ENCODE measurements around the gene SLC35F2.
"Not testable (repeated sequence)": the region's sequence is repeated elsewhere in the genome, so short reads cannot be mapped to it uniquely, and the experiment has no call there.

Gene SLC35F2

DNA sequence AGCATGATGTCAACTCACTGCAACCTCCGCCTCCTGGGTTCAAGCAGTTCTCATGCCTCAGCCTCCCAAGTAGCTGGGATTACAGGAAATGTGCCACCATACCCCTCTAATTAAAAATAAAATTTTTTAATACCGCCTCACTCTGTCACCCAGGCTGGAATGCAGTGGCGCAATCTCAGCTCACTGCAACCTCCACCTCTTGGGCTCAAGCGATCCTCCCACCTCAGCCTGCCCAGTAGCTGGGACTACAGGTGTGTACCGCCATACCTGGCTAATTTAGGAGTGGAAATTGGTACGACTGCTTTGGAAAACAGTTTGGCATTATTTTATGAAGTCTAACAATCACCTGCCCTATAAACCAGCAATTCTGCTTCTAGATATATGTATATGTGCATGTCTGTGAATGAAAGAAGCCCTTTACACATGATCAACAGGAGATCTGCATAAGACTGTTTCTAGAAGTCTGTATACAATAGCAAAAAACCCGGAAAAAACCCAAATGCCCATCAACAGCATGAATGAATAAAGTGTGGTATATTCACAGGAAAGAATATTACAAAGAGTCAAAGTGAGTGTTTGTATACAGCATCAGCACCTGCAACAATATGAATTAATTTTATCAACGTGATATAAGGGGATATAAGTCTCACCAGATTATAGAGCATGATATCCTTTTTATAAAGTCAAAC is 16.0 kb downstream of the SLC35F2 start:
- DNase-seq (ENCODE audit: low read depth, low spot score): no peak

DNA sequence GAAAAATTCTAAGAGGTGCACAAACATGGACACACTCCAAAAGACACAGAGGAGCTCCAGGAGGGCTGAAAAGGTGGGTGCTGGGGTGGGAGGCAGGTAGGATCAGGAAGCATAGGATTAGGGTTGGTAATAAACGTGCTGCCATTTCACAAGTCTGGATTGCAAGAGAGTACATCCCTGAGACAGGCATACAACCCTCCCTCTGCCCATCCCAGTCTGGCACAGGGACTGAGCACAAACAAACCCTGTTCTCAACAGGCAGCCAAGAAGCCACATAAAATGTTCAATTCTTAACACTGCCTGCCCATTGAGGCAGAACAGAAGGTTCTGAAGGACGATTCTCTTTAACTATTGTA is 18.5 kb downstream of the SLC35F2 start:
- DNase-seq (ENCODE audit: low read depth, low spot score): no peak

GRCh38 chr11:107836851-107837250 is 21.7 kb downstream of the SLC35F2 start:
- DNase-seq (ENCODE audit: low read depth, low spot score): no peak

DNA sequence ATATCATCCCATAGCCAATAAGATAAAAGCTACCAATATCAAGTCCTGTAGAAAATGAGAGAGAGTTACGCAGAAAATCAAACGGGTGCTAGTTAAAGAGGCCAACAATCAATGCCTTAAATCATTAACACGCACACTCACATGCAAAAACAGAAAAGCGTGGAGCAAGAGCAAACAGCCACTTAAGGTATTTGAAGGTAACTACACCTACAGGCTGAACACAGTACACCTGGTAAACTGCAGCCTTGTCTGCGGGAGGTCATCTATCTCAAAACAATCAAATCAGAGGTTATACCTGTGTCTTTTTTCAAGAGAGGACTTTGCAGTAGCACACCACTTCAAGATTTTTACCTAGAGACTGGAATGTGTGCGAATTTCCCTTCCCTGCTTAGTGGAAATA is 23.6 kb downstream of the SLC35F2 start:
- DNase-seq (ENCODE audit: low read depth, low spot score): no peak

DNA sequence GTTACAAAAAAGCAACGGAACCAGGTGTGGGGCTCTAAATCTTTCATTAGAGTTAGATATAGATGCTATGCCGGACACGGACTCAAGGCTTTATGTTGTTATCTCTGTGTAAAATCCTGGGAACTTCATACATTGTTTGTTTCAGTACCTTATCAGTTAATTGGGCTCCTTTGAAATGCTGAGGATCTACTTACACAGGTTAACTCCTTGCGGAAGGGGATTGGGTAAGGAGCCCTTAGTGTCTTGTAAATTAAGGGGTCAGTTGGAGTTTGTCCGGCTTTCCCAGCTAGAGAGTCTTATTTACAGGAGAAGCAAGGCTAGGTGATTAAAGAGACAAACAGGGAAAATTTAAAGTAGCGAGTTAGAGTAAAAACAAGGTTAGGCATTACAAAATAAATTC is 24.7 kb downstream of the SLC35F2 start:
- DNase-seq (ENCODE audit: low read depth, low spot score): not testable (repeated sequence)

GRCh38 chr11:107830915-107831540 is 27.6 kb downstream of the SLC35F2 start:
- no peak for DNase-seq (ENCODE audit: low read depth, low spot score)

DNA sequence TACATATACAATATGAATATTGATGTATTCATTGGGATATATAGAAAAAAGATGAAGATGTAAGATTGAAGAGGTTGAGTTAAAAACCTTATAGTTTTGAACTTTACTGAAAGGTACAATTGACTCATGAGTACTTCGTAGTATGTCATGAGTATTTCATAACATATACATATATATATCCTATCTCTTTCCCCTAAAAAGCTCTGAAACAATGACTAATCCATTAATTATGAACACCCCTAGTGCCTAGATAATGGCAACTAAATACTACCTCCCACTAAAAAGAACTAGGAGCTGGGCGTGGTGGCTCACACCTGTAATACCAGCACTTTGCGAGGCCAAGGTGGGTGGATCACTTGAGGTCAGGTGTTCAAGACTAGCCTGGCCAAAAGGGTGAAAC is 31.5 kb downstream of the SLC35F2 start:
- DNase-seq (ENCODE audit: low read depth, low spot score): no peak

GRCh38 chr11:107825875-107826274 is 32.7 kb downstream of the SLC35F2 start:
- no peak for DNase-seq (ENCODE audit: low read depth, low spot score)

- DNase-seq (ENCODE audit: low read depth, low spot score): no peak
Observed at GRCh38 chr11:107824668-107825369, 33.8 kb downstream of the SLC35F2 start.

DNA sequence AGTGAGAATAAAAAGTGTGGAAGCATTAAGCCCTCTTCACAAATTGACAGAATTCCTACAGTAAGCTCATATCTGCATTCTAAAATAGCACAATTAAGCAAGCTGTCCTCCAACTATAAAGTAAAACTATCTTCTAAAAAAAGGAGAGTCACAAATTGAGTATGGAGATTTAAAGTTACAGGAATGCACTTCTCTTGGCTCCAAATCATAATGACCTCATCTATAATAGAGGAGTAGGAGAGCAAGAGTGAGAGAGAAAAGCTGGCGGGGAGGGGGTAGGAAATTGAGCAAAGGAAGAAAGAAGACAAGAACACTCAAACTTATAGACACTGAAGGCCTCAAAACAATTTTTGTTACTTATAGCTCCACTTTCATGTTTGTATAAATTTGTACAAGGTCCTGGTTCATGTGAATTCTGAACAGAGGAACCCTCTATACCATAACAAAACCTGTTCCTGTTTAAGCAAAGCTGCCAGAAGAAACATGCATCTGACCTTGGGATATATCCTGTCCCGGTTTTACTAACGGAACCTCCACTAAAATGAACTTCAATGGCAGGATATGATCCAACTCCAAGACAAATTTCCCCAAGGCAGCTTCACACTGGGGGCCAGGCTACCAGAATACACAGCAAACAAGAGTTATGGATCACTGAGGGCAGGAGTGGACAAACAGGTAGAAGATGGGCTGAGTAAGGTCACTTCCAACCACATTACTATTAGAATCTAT is 37.2 kb downstream of the SLC35F2 start:
- no peak for DNase-seq (ENCODE audit: low read depth, low spot score)

- DNase-seq (ENCODE audit: low read depth, low spot score): no peak
Observed at GRCh38 chr11:107819361-107820014, 39.1 kb downstream of the SLC35F2 start.

DNA sequence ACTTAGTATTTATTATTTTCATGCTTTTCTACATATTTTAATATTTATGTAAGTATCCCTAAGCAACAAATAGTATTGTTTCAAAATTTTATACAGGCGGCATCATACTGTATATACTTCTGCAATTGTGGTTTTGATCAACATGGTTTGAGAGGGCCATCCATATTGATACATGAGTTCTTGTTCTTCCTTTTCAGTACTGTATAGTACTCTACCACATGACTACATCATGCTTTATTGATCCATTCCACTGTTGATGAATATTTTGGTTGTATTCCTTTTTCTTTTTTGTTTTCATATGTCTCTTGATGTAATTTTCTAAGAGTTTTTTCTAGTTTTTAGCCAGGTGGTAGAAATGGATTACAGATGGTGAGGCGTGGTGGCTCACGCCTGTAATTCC is 40.1 kb downstream of the SLC35F2 start:
- DNase-seq (ENCODE audit: low read depth, low spot score): no peak

DNA sequence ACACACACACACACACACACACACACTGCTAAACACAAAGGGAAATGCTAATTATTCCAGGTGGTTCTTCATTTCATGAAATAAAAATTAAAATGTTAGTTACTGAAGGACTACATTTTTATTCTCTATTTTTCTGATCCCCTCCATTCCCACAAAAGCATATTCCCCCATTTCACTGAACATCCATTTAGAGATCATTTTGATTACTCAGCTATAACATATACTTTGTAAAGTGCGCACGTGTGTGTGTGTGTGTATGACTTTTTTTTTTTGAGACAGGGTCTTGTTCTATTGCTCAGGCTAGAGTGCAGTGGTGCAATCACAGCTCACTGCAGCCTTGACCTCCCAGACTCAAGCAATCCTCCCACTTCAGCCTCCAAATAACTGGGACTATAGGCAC is 42.6 kb downstream of the SLC35F2 start:
- DNase-seq (ENCODE audit: low read depth, low spot score): no peak

- DNase-seq (ENCODE audit: low read depth, low spot score): no peak
Observed at GRCh38 chr11:107810875-107811274, 47.7 kb downstream of the SLC35F2 start.

DNA sequence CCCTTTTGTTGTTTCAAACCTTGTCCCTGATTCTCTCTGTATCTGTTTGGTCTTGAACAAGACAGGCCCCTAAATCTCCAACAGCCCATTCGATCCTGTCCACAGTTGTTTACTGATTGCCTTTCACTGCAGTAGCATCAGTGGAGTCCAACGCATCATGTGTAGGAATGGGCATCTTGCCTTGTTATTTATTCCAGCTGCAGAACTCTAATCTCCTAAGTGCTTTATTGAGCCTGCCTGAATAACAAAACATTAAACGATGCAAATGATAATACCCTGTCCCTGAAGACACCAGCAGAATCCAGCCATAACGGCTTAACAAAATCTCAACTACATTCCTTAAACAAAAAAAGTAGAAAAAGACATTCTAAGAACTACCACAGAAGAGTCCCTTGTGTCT is 50.1 kb downstream of the SLC35F2 start:
- no peak for DNase-seq (ENCODE audit: low read depth, low spot score)

DNA sequence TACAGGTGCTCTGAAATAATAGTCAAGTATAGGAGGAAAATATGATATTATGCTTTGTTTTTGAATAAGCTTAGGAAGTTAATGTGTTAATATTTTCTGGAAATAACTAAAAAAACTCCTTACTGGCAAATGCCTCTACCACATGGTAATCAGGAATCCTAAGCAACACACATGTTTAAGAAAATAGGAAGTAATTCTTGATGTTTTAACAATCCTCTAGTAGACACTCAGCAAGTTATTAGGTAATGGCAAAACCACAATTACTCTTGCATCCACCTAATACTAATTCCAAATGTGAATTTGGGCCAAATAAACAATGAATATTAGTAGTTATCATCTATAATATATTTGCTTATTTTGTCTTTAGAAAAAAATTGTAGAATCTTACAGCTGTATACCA is 53.6 kb downstream of the SLC35F2 start:
- DNase-seq (ENCODE audit: low read depth, low spot score): no peak

- DNase-seq (ENCODE audit: low read depth, low spot score): no peak
Observed at GRCh38 chr11:107804211-107804610, 54.4 kb downstream of the SLC35F2 start.

DNA sequence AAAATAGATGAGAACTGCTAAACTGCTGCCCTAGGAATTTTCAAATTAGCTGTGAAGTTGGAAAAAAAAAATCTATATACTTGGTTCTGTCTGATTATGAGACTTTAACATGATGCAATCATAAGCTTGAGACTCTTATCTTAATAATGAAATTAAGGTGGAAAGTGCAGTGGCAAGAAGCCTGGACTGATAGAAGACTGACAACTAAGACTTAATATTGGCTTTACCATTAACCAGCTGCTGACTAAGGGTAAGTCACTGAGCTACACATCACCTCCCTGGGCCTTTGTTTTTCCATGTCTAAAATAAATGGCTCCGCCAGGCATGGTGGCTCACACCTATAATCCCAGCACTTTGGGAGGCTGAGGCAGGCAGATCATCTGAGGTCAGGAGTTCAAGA is 56.9 kb downstream of the SLC35F2 start:
- no peak for DNase-seq (ENCODE audit: low read depth, low spot score)

DNA sequence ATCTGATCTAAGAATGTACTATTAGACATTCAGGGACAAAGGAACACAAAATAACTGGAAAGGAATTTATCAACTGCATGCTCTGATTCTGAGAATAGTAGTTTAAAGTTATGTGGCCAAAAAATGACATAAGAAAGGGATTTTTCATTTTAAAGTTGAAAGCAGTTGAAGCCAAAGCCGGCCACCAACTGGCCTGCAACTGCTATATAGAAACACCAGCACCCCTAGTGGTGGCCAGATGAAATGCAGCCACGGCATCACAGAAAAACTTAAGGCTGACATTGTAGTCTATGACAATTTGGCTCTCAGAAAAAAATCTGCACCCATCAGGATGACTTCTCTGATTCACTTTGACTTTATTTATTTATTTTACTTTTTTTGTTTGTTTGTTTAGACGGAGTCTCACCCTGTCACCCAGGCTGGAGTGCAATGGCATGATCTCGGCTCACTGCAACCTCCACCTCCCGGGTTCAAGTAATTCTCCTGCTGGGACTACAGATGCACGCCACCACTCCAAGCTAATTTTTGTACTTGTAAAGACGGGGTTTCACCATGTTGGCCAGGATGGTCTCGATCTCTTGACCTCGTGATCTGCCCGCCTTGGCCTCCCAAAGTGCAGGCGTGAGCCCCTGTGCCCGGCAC is 59.2 kb downstream of the SLC35F2 start:
- DNase-seq (ENCODE audit: low read depth, low spot score): peak; percentile 15

- DNase-seq (ENCODE audit: low read depth, low spot score): no peak
Observed at GRCh38 chr11:107792049-107792443, 66.5 kb downstream of the SLC35F2 start.

DNA sequence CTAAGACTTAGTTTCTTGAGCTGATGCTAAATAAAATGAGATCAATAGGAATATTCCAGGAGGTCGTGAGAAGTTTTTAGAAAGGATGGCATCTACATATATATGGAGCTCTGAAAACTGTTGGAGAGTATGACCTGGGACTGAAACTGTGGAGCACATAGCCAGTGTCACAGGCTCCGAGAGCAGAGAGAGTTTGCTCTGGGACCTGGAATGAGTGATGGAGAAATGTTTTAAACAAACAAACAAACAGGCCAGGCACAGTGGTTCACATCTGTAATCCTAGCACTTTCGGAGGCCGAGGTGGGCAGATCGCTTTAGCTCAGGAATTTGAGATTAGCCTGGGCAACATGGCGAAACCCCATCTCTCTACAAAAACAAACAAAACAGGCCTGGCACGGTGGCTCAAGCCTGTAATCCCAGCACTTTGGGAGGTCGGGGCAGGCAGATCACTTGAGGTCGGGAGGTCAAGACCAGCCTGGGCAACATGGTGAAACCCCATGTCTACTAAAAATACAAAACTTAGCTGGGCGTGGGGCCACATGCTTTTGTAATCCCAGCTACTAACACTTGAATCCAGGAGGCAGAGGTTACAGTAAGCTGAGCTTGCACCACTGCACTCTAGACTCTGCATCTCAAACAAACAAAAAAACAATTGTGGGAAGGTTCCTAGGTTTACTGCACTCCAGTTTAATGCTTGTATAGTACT is 67.1 kb downstream of the SLC35F2 start:
- DNase-seq (ENCODE audit: low read depth, low spot score): no peak
